MG63 (cell line): ENCODE measurements around the gene DHX8. TPM values are rescaled to one million over a fixed set of nuclear protein-coding genes. Genes with fewer than 3 reads are reported as not detected.
"Not testable (repeated sequence)": the region's sequence is repeated elsewhere in the genome, so short reads cannot be mapped to it uniquely, and the experiment has no call there.

ENCODE experiments used
- DNase-seq: peaks from one replicate; pipeline ENCODE4 v3.0.0-alpha.2; 2020
- H3K27me3 ChIP-seq: fragments of 250-450 bp; sonication (Bioruptor Pico); 2 replicates; pipeline ENCODE4 v1.5.1; 2020; ENCODE audit warnings: mild to moderate bottlenecking, moderate library complexity
- H3K36me3 ChIP-seq: fragments of 250-450 bp; sonication (Bioruptor Pico); 2 replicates; pipeline ENCODE4 v1.5.1; 2020; ENCODE audit warnings: mild to moderate bottlenecking, moderate library complexity
- H3K4me3 ChIP-seq: fragments of 250-450 bp; sonication (Bioruptor Pico); 2 replicates; pipeline ENCODE4 v1.5.1; 2020; ENCODE audit warnings: mild to moderate bottlenecking, moderate library complexity
- H3K9me3 ChIP-seq: fragments of 250-450 bp; sonication (Bioruptor Pico); 2 replicates; pipeline ENCODE4 v1.5.1; 2020; ENCODE audit warnings: mild to moderate bottlenecking, moderate library complexity
- total RNA-seq: library from RNA; depleted of rRNA; stranded (reverse); fragments of >200 nt; shearing (Covaris generic); gene quantifications from 2 replicates; pipeline ENCODE4 v1.2.3, GENCODE V29; 2014; ENCODE audit warnings: low replicate concordance

The DHX8 gene
- total RNA-seq, 1 experiment from 2014 or later, result 40.1 TPM

DNA sequence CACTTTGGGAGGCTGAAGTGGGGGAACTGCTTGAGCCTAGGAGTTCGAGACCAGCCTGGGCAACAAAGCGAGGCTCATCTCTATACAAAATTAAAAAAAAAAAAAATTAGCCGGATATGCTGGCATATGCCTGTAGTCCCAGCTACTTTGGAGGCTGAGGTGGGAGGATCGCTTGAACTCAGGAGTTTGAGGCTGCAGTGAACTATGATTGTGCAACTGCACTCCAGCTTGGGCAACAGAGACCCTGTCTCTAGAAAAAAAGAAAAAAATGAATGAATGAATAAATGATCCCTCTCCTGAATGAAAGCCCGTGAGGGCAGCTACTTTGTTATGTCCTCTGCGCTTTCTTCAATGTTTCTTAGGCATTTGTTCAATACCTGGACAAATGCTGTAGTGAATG is 27.7 kb upstream of the DHX8 start:
- DNase-seq, result no peak
- no peaks in the 10 kb centered on the region for H3K36me3 ChIP-seq
- no peak overlapping the region for H3K4me3 ChIP-seq
- no peaks in the 10 kb centered on the region for H3K27me3 ChIP-seq
- no peaks in the 10 kb centered on the region for H3K9me3 ChIP-seq

DNA sequence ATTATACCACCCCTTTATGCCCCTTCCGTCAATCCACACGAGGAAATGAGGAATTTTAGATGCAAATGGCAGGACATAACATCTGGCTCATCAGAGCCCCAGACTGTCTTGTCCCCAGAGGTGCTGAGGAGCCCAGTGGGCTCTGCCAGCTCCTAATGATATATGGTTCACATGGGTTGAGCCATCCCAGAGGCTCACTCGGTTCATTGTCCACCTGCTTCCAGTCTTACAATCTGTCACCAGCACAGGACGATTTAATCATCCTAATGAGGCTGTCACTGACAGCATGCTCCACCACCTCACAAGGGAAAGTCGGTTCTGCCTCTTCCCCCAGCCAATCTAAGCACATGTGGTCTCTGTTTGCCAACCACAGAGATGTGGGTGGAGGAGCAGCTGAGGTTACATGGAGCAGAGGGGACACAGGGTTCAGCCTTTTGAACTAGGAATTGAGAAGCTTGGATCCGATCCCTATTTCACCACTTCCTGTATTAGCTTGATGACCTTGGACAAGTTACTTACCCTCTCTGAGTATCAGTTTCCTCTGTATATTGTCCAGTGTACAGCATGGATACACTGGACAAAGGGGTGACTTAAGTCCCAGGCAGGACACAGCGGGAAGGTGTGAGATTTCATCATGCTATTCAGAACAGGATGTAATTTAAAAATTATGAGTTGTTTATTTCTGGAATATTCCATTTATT is 27.0 kb upstream of the DHX8 start:
- H3K36me3 ChIP-seq, result no peaks in the 10 kb centered on the region
- no peak overlapping the region for H3K4me3 ChIP-seq
- H3K9me3 ChIP-seq, result no peaks in the 10 kb centered on the region
- DNase-seq, result peak; percentile 56
- H3K27me3 ChIP-seq, result no peaks in the 10 kb centered on the region

DNA sequence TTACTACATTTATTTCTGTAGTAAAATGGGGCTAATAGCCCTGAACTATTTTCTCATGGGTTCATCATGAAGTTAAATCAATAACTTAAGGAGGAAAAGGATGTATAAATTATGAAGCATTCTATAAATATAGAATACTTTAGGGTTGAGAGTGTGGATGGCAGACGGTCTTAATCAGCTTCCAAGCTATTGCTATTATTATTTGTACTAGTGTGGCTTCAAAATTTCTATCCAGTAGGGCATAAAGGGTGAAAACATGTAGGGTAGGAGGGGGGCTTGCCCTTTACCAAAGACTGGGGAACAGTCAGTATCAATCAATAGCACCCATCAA is 26.4 kb upstream of the DHX8 start:
- Histone ChIP-seq H3K36me3 (no peaks in the 10 kb centered on the region), H3K27me3 (no peaks in the 10 kb centered on the region), H3K4me3 (no peak overlapping the region), H3K9me3 (no peaks in the 10 kb centered on the region)
- no peak for DNase-seq

DNA sequence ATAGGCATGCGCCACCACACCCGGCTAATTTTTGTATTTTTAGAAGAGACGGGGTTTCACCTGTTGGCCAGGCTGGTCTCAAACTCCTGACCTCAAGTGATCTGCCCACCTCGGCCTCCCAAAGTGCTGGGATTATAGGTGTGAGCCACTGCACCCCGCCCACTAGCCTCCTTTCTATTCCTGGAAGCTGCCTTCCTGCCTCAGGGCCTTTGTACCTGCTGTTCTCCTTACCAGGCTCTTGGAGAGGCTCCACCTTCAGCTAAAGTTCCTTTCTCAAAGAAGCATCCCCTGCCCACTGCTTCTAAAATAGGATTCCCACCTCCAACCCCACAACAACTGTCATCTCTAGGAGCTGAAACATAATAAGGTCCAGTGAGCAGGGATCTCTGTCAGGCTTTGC is 23.9 kb upstream of the DHX8 start:
- not testable (repeated sequence) for DNase-seq, H3K4me3 ChIP-seq, H3K9me3 ChIP-seq, H3K36me3 ChIP-seq, H3K27me3 ChIP-seq

DNA sequence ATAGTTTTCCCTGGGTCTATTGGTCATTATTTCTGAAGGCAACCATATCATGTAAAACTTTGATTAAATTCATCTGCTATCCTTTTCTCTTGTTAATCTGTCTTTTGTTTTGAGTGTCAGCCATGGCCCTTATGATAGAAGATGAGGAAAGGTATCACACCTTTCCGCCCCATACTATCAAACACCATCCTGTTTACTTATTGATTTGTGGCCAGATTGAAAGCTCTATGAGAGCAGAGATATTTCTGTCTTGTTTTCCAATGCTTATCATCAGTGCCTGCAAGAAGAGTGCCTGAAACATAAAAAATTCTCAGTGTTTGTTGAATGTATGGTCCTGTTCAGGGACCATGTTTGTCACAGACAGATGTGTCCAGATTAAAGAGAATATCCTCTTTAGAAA is 22.6 kb upstream of the DHX8 start:
- Histone ChIP-seq H3K4me3 (no peak overlapping the region), H3K27me3 (no peaks in the 10 kb centered on the region), H3K36me3 (no peaks in the 10 kb centered on the region), H3K9me3 (no peaks in the 10 kb centered on the region)
- no peak for DNase-seq

DNA sequence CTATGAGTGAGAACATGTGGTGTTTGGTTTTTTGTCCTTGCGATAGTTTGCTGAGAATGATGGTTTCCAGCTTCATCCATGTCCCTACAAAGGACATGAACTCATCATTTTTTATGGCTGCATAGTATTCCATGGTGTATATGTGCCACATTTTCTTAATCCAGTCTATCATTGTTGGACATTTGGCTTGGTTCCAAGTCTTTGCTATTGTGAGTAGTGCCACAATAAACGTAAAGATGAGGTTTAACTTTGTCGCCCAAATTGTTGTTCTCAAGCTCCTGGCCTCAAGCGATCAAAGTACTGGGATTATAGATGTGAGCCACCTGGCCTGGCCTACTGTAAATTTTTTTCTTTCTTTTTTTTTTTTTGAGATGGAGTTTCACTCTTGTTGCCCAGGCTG is 21.2 kb upstream of the DHX8 start:
- H3K36me3 ChIP-seq, DNase-seq, H3K4me3 ChIP-seq, H3K9me3 ChIP-seq, H3K27me3 ChIP-seq: not testable (repeated sequence)

DNA sequence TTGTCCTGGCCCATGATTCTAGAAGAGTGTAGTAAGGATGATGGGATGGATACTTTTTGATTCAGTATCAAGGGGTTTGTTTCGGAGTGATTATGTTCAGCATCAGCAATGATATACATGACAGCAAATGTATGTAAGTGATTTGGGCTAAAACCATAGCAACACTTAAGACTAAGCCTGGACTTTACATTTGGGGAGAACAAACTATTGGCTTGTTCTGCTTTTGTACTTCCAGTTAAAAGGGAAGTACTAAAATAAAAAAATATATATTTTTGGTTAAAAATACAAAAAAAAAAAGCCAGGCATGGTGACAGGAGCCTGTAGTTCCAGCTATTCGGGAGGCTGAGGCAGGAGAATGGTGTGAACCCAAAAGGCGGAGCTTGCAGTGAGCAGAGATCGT is 20.5 kb upstream of the DHX8 start:
- no peak overlapping the region for H3K4me3 ChIP-seq
- no peak for DNase-seq
- H3K9me3 ChIP-seq, result no peaks in the 10 kb centered on the region
- H3K36me3 ChIP-seq, result no peaks in the 10 kb centered on the region
- no peaks in the 10 kb centered on the region for H3K27me3 ChIP-seq

DNA sequence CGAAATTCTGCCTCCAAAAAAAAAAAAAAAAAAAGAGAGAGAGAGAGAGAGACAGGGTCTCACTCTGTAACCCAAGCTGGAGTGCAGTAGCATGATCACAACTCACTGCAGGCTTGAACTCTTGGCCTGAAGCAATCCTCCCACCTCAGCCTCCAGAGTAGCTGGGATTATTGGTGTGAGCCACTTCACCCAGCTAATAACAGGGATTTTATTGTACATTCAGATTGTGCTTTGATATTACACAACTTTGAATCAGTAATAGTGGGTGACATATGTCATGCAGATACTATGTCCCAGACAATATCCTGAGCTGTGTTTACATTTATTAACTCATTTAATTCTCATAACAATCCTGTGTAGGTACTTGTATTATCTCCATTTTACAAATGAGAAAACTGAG is 19.7 kb upstream of the DHX8 start:
- Histone ChIP-seq H3K9me3 (no peaks in the 10 kb centered on the region), H3K27me3 (no peaks in the 10 kb centered on the region), H3K36me3 (no peaks in the 10 kb centered on the region), H3K4me3 (no peak overlapping the region)
- DNase-seq, result no peak

DNA sequence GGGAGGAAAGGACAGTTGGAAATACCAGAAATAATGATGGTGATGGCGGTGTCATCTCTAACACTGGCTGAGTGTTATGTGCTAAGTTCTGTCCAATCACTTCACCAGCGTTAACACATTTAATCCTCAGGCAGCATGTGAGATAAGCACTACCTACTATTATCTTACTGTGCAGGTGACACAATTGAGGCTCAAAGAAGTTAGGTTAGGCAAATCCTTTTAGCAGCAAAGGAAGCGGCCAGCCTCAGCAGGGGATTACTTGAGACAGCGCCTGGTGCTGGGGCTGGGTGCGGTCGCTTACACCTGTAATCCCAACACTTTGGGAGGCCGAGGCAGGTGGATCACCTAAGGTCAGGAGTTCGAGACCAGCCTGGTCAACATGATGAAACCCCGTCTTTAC is 18.7 kb upstream of the DHX8 start:
- Histone ChIP-seq H3K27me3 (no peaks in the 10 kb centered on the region), H3K4me3 (no peak overlapping the region), H3K36me3 (no peaks in the 10 kb centered on the region), H3K9me3 (no peaks in the 10 kb centered on the region)
- DNase-seq, result no peak

DNA sequence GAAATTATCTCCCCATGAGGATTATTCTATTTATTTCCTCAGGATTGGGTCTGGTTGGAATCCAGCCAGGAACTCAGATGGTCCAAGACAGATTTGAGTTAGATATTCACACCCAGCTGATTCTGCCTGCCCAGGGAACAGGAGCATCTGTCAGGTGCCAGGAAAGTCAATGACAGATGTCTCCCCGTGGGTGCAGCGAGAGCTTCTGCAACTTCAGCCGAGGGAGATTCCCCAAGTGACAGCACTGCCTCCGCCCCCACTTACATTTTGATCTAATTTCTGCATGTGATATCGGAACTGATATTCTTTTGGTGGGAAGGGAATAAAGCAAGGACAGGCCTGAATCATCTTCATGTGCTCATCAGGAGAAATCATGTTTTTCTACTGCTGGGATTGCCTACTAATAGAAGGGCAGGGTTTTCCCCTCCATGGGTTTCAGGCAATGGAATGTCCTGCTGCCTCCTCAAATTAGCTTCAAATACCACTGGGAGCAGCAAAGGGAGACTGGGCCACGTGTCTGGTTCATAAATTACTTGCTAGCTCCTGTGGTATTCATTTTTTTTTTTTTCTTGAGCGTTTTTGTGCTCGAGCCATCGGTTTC is 15.7 kb upstream of the DHX8 start:
- Histone ChIP-seq H3K36me3 (no peaks in the 10 kb centered on the region), H3K9me3 (no peaks in the 10 kb centered on the region), H3K27me3 (no peaks in the 10 kb centered on the region), H3K4me3 (no peak overlapping the region)
- peak; percentile 45 for DNase-seq

DNA sequence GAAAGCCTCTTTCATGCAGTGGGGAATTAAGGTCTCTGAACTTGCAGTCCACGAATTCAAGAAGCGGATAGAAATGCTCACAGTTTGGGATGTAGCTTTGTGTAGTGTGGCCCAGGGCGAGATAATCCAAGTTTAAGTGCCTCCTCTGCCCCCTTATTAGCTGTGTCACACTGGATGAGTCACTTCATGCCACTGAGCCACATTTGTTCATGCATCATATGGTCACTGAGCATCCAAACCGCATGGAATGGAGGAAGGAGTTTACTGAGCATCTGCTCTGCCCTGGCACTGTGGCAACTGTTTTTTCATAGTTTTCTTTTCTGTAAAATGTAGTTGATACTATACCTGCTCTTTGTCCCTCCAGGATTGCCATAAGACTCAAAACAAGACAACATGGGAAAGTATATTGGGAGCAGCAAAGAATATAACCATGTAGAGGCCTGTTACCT is 15.1 kb upstream of the DHX8 start:
- H3K4me3 ChIP-seq, result no peak overlapping the region
- DNase-seq, result peak; percentile 69
- H3K27me3 ChIP-seq, result no peaks in the 10 kb centered on the region
- no peaks in the 10 kb centered on the region for H3K36me3 ChIP-seq
- no peaks in the 10 kb centered on the region for H3K9me3 ChIP-seq

DNA sequence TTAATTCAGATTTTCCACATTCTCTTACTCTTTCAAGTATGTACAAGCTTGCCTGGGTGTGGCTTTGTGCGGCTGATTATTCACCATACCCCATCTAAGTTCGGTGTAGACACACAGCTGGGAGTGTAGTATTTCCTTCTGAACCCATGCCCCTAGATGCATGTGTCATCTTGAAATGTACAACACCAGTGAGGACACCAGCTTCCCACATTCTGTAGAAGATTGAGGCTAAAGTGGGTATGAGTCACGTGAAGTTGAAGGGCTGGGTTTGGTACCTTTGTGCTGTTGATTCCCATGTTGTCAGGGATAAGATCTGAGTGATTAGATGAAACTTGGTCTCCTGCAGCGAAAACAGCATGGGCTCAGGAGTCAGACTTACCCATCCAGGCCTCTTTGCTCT is 14.6 kb upstream of the DHX8 start:
- H3K27me3 ChIP-seq, result no peaks in the 10 kb centered on the region
- H3K9me3 ChIP-seq, result no peaks in the 10 kb centered on the region
- H3K4me3 ChIP-seq, result no peak overlapping the region
- no peaks in the 10 kb centered on the region for H3K36me3 ChIP-seq
- peak; percentile 74 for DNase-seq

DNA sequence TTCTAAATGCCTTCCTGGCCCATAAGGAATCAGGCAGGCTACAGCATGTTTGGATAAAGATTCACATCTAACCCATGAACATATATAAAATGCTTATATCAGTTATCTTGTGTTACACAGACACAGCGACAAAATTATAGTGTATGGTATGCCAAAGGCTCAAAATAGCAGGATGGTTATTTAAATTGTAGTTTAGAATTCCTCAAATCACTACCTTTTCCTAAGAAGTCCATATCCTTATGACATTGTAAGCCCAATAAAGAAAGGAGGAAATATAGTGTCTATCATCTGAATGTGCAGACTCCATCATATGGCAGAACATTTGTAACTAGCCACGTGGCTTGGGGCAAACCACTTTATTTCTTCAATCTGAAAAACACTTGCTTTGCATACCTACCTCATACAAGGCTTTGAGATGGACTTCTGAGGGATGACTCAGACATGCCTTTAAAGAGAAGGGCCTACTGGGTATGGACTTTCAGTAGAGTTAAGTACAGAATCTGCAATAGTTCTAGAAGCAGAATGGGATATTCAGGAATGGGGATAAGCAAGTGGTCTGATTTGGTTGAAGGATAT is 12.1 kb upstream of the DHX8 start:
- no peaks in the 10 kb centered on the region for H3K27me3 ChIP-seq
- H3K9me3 ChIP-seq, result no peaks in the 10 kb centered on the region
- no peaks in the 10 kb centered on the region for H3K36me3 ChIP-seq
- DNase-seq, result no peak
- no peak overlapping the region for H3K4me3 ChIP-seq

DNA sequence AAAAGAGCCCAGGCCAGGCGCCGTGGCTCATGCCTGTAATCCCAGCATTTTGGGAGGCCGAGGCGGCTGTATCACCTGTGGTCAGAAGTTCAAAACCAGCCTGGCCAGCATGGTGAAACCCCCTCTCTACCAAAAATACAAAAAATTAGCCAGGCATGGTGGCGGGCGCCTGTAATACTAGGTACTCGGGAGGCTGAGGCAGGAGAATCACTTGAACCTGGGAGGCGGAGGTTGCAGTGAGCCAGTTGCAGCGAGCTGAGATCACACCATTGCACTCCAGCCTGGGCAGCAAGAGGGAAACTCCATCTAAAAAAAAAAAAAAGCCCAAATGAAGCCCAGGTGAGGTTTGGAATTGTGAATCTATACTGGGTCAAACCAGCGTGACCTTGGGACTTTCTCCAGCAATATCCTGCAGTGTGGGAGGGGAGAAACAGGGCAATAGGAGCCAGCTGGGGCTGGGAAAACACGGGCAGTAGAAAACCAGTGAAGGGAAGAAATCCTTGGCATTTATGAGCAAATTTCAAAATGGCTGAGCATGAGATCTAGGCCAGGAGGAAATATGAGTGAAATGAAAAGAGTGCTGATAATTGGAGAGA is 8.2 kb upstream of the DHX8 start:
- DNase-seq, result no peak
- Histone ChIP-seq H3K9me3 (no peaks in the 10 kb centered on the region), H3K27me3 (no peaks in the 10 kb centered on the region)

DNA sequence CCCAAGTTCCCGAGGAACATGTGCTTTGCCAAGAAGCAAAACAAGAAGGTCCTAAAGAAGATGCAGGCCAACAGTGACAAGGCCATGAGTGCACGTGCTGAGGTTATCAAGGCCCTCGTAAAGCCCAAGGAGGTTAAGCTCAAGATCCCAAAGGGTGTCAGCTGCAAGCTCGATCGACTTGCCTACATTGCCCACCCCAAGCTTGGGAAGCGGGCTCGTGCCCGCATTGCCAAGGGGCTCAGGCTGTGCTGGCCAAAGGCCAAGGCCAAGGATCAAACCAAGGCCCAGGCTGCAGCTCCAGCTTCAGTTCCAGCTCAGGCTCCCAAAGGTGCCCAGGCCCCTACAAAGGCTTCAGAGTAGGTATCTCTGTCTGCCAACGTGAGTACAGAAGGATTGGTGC is 7.5 kb upstream of the DHX8 start:
- H3K4me3 ChIP-seq, H3K36me3 ChIP-seq, DNase-seq, H3K27me3 ChIP-seq, H3K9me3 ChIP-seq: not testable (repeated sequence)

More for the DNA sequence above, 8.2 kb upstream of the DHX8 start:
- Histone ChIP-seq H3K36me3 (no peaks in the 10 kb centered on the region), H3K4me3 (no peak overlapping the region)

DNA sequence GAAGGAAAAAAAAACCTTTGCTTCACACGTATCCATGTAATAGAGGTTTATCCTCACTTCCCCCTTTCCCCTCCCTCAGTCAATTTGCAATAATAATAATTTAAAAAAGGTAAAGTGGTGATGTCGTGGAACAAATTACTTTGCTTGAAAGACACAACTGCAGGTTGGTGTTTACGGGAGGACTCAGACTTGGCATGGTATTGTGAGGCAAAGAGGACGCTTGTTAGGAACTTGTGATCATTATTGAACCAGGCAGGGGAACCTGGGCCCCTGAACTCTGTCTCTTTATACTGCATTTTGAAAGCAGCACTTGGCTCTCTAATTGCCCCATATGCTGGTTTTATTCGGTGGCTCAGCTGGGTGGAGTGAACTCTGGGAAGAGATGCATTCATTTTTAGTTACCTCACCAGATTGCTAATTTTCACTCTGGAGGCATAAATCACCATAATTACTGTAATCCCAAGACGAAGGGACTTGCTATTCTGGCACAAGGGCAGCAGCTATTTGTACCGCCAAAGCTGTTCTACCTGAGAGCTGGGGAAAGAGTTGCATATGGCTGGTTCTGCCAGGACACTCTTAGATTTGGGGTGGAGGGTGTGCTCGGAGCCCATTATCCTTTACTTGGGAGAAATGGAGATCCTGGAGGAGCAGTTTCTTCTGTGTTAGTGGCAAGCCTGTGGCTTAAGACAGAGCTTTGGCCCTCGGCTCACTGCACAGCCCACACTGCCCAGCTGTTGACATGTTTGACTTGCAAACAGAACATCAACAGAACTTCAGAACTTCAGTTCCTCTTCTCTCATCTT is 5.7 kb upstream of the DHX8 start:
- Histone ChIP-seq H3K4me3 (no peak overlapping the region), H3K27me3 (no peaks in the 10 kb centered on the region), H3K36me3 (no peaks in the 10 kb centered on the region), H3K9me3 (no peaks in the 10 kb centered on the region)
- DNase-seq, result no peak

DNA sequence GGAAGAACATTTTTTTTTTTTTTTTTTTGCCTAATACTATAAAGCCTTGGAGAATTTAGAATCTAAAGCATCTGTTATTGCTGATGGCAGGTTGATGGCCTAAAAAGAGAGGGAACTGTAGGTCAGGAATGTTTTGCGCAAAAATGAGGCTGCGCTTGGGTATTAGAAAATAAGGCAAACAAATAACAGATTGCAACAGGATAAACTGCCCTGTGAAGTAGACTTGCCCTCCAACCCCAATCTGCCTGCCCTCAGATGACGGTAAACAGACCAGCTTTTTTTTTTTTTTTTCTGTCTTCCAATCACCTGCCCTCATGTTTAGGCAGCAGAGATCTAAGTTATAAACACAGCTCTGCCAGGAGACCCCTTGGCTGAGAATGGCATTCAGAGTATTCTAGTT is 3.8 kb upstream of the DHX8 start:
- H3K4me3 ChIP-seq, result no peak overlapping the region
- no peaks in the 10 kb centered on the region for H3K9me3 ChIP-seq
- H3K27me3 ChIP-seq, result no peaks in the 10 kb centered on the region
- DNase-seq, result no peak
- H3K36me3 ChIP-seq, result no peaks in the 10 kb centered on the region
